Left ventricle myocardium inferior (tissue), 1 donor: Measurements from ENCODE around the gene CEP162. TPM values are rescaled to one million over a fixed set of nuclear protein-coding genes. Genes with fewer than 3 reads are reported as not detected.
"Not testable (repeated sequence)": the region's sequence is repeated elsewhere in the genome, so short reads cannot be mapped to it uniquely, and the experiment has no call there.

ENCODE experiments used
- DNase-seq: peaks from one replicate; pipeline ENCODE4 v3.0.0-alpha.2; 2020
- H3K27ac ChIP-seq: fragments of 200-600 bp; replicated peaks from 2 replicates; pipeline ENCODE4 v1.8.0; 2021
- H3K27me3 ChIP-seq: fragments of 200-600 bp; 2 replicates; pipeline ENCODE4 v1.8.0; 2021; ENCODE audit warnings: low read depth
- H3K36me3 ChIP-seq: fragments of 200-600 bp; 2 replicates; pipeline ENCODE4 v1.8.0; 2021
- H3K4me1 ChIP-seq: fragments of 200-600 bp; 2 replicates; pipeline ENCODE4 v1.8.0; 2021
- H3K4me3 ChIP-seq: fragments of 200-600 bp; 2 replicates; pipeline ENCODE4 v1.8.0; 2021; ENCODE audit warnings: mild to moderate bottlenecking, moderate library complexity
- H3K9me3 ChIP-seq: fragments of 200-600 bp; replicated peaks from 2 replicates; pipeline ENCODE4 v1.8.0; 2021
- intact Hi-C: fragments of 100-400 bp; cut with micrococcal nuclease; formaldehyde crosslinking; loops from one replicate; pipeline ENCODE4 v1.11.0; 2022
- total RNA-seq: library from RNA; stranded (reverse); fragmentation: NEBNext Ultra II Directional; extraction: Animal tissue kit (Norgen Biotek cat#: 25700); gene quantifications from one replicate; pipeline ENCODE4 v1.2.1, GENCODE V29; 2021
- TF ChIP-seq, protein P1 (sequence below): fragments of 200-600 bp; IDR thresholded peaks from 2 replicates; pipeline ENCODE4 v1.8.0; 2021; ENCODE audit warnings: antibody characterized with exemption, mild to moderate bottlenecking, borderline replicate concordance
- donor health status: DM: no; HTN: yes; CAD: no; lungs with severe emphysema.

The CEP162 gene
- total RNA-seq, 1 donor from 2014 or later = 4.0 TPM

DNA sequence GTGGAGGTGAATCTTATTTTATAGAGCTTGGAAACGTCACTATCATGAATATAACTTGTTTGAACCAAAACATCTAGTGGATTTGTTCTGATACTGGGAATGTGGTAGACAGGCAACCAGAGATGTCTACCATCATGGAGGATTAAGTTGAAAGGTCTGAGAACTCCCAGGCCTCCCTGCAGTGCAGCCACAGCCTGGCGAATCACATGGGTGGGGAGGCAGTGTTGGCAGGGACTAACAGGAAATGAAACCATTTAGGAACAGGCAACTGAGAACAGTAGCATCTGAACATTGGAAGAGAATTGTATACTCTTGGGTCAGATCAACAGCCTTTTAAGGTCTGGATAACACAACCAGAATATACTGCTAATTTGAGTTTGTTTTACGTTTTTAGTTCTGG lies 22.3 kb upstream of the CEP162 start:
- H3K36me3 ChIP-seq = no peaks in the 10 kb centered on the region
- intact Hi-C loops = no loop called here

DNA sequence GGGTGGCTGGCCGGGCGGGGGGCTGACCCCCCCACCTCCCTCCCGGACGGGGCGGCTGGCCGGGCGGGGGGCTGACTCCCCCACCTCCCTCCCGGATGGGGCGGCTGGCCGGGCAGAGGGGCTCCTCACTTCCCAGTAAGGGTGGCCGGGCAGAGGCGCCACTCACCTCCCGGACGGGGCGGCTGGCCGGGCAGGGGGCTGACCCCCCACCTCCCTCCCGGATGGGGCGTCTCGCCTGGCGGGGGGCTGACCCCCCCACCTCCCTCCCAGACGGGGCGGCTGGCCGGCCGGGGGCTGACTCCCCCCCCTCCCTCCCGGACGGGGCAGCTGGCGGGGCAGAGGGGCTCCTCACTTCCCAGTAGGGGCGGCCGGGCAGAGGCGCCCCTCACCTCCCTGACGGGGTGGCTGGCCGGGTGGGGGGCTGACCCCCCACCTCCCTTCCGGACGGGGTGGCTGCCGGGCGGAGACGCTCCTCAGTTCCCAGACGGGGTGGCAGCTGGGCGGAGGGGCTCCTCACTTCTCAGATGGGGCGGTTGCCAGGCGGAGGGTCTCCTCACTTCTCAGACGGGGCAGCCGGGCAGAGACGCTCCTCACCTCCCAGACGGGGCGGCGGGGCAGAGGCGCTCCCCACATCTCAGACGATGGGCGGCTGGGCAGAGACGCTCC lies 17.1 kb upstream of the CEP162 start:
- DNase-seq, H3K36me3 ChIP-seq, H3K4me1 ChIP-seq, H3K27me3 ChIP-seq, H3K9me3 ChIP-seq, intact Hi-C loops, H3K27ac ChIP-seq, H3K4me3 ChIP-seq: not testable (repeated sequence)

More for the DNA sequence above, 22.3 kb upstream of the CEP162 start:
- TF ChIP-seq, protein P1, sequence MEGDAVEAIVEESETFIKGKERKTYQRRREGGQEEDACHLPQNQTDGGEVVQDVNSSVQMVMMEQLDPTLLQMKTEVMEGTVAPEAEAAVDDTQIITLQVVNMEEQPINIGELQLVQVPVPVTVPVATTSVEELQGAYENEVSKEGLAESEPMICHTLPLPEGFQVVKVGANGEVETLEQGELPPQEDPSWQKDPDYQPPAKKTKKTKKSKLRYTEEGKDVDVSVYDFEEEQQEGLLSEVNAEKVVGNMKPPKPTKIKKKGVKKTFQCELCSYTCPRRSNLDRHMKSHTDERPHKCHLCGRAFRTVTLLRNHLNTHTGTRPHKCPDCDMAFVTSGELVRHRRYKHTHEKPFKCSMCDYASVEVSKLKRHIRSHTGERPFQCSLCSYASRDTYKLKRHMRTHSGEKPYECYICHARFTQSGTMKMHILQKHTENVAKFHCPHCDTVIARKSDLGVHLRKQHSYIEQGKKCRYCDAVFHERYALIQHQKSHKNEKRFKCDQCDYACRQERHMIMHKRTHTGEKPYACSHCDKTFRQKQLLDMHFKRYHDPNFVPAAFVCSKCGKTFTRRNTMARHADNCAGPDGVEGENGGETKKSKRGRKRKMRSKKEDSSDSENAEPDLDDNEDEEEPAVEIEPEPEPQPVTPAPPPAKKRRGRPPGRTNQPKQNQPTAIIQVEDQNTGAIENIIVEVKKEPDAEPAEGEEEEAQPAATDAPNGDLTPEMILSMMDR = no peak
- Histone ChIP-seq H3K9me3 (no peaks in the 10 kb centered on the region), H3K4me3 (no peak overlapping the region), H3K4me1 (no peaks in the 10 kb centered on the region), H3K27me3 (no peaks in the 10 kb centered on the region), H3K27ac (no peak overlapping the region)
- DNase-seq = no peak

GRCh38 chr6:84243240-84243639 lies 15.8 kb upstream of the CEP162 start:
- H3K4me3 ChIP-seq = no peak overlapping the region
- intact Hi-C loops = no loop called here
- no peaks in the 10 kb centered on the region for H3K27me3 ChIP-seq
- H3K9me3 ChIP-seq = peaks cover 6% of the 10 kb centered on the region
- no peak overlapping the region for H3K27ac ChIP-seq
- H3K36me3 ChIP-seq = no peaks in the 10 kb centered on the region
- H3K4me1 ChIP-seq = no peaks in the 10 kb centered on the region
- no peak for DNase-seq
- TF ChIP-seq, protein P1 = no peak

DNA sequence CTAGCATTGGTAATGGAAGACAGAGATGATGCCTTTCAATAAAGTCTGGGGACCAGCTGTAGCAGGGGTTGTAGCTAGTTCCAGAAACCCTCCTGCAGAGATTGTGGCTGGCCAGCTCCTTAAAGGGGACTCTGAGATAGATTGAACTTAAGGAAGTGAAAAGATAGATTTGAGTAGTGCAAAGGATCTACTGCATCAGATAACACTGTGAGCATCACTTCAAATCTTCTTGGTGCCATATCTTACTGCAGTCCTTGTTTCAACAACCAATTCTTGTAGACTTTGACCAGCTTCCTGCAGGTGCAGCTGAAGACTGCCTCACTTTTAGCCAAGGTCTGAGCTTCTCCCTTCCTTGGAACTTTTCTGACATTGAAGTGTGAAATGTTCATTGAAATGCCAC lies 14.8 kb upstream of the CEP162 start:
- TF ChIP-seq, protein P1 = no peak
- H3K9me3 ChIP-seq = peaks cover 11% of the 10 kb centered on the region
- H3K4me1 ChIP-seq = no peaks in the 10 kb centered on the region
- H3K4me3 ChIP-seq = no peak overlapping the region
- H3K27ac ChIP-seq = no peak overlapping the region
- intact Hi-C loops = no loop called here
- no peaks in the 10 kb centered on the region for H3K36me3 ChIP-seq
- peaks cover 2% of the 10 kb centered on the region for H3K27me3 ChIP-seq
- DNase-seq = no peak

DNA sequence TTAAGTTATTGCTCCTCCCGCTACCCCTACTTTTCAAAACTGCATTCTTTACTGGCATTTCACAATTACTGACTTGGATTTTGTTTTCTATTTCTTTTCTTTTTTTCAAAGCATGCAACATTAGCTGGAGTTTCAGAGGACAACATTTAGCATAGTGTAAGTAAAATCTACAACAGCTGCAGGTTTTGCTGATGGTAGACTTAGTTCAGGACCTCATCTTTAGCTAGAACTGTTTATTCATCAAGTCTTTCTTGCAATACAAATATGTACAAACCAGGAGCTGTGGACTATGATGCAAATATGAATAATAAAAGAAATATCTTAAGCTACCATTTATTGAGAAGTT lies 728 bp upstream of the CEP162 start:
- Histone ChIP-seq H3K36me3 (peaks cover 4% of the 10 kb centered on the region), H3K9me3 (no peaks in the 10 kb centered on the region), H3K4me3 (peak overlapping the region; percentile 95), H3K27ac (peak overlapping the region; percentile 95), H3K4me1 (peaks cover 27% of the 10 kb centered on the region), H3K27me3 (peaks cover 10% of the 10 kb centered on the region)
- intact Hi-C loops = loop anchor here (10.0 kb wide), 1 partner anchor 613 kb away; no protein-coding TSS in a partner anchor
- no peak for DNase-seq
- TF ChIP-seq, protein P1 = no peak

GRCh38 chr6:84227044-84227433 lies 404 bp downstream of the CEP162 start:
- Histone ChIP-seq H3K4me1 (peaks cover 27% of the 10 kb centered on the region), H3K27ac (peak overlapping the region; percentile 95), H3K4me3 (peak overlapping the region; percentile 95), H3K9me3 (no peaks in the 10 kb centered on the region), H3K36me3 (peaks cover 4% of the 10 kb centered on the region), H3K27me3 (peaks cover 4% of the 10 kb centered on the region)
- intact Hi-C loops = loop anchor here (10.0 kb wide), 1 partner anchor 612 kb away; no protein-coding TSS in a partner anchor
- DNase-seq = no peak
- TF ChIP-seq, protein P1 = no peak
